GM18867 (cell line): Measurements from ENCODE around the gene DHX16.
"Not testable (repeated sequence)": the region's sequence is repeated elsewhere in the genome, so short reads cannot be mapped to it uniquely, and the experiment has no call there.

Experiments used
- ATAC-seq: cut with Tn5 transposase; IDR thresholded peaks from one replicate; pipeline ENCODE4 v1.9.1; 2021; ENCODE audit warnings: mild to moderate bottlenecking, moderate library complexity; ENCODE audit not compliant: unreplicated experiment

Gene DHX16

GRCh38 chr6:30679765-30680535 is 7.1 kb upstream of the DHX16 start:
- ATAC-seq, result no peak

GRCh38 chr6:30678964-30679726 is 6.3 kb upstream of the DHX16 start:
- no peak for ATAC-seq

GRCh38 chr6:30676660-30677285 is 4.0 kb upstream of the DHX16 start:
- ATAC-seq, result no peak

- no peak for ATAC-seq
Observed at GRCh38 chr6:30670760-30671527, 1.9 kb downstream of the DHX16 start.

- ATAC-seq, result not testable (repeated sequence)
Observed at GRCh38 chr6:30666300-30666699, 6.5 kb downstream of the DHX16 start.

GRCh38 chr6:30664994-30665767 is 7.6 kb downstream of the DHX16 start:
- ATAC-seq, result no peak

- ATAC-seq, result not testable (repeated sequence)
Observed at GRCh38 chr6:30657922-30658321, 14.9 kb downstream of the DHX16 start.

GRCh38 chr6:30657454-30657853 is 15.4 kb downstream of the DHX16 start:
- ATAC-seq, result no peak

- no peak for ATAC-seq
Observed at GRCh38 chr6:30656513-30656912, 16.3 kb downstream of the DHX16 start.

GRCh38 chr6:30655743-30656094 is 17.1 kb downstream of the DHX16 start:
- ATAC-seq, result no peak

GRCh38 chr6:30654798-30655742 is 17.7 kb downstream of the DHX16 start:
- ATAC-seq, result no peak

- ATAC-seq, result no peak
Observed at GRCh38 chr6:30651143-30651542, 21.7 kb downstream of the DHX16 start.

GRCh38 chr6:30647242-30648116 is 25.3 kb downstream of the DHX16 start:
- peak; percentile 62 for ATAC-seq

GRCh38 chr6:30646450-30647241 is 26.2 kb downstream of the DHX16 start, which contains the start of gene C6orf136:
Gene C6orf136 (plus strand): TSS chr6:30647133. CDS start chr6:30647232, 99 bp downstream.
- peak; percentile 51 for ATAC-seq

- no peak for ATAC-seq
Observed at GRCh38 chr6:30645989-30646388, 26.8 kb downstream of the DHX16 start.

- no peak for ATAC-seq
Observed at GRCh38 chr6:30644769-30645168, 28.0 kb downstream of the DHX16 start.

GRCh38 chr6:30643656-30644055 is 29.1 kb downstream of the DHX16 start:
- no peak for ATAC-seq
